ENCODE results near the gene ZEB2.
A peak's percentile ranks its signal among the peaks of the same experiment; 100 is the strongest.

ZEB2 gene

GRCh38 chr2:144470334-144470733 lies 49.6 kb downstream of the ZEB2 start:
- peak; percentile 33 for DNase-seq (ENCODE audit: low spot score)

- no peak for DNase-seq (ENCODE audit: low spot score)
These were observed 50.1 kb downstream of the ZEB2 start for GRCh38 chr2:144469798-144470197.

DNA sequence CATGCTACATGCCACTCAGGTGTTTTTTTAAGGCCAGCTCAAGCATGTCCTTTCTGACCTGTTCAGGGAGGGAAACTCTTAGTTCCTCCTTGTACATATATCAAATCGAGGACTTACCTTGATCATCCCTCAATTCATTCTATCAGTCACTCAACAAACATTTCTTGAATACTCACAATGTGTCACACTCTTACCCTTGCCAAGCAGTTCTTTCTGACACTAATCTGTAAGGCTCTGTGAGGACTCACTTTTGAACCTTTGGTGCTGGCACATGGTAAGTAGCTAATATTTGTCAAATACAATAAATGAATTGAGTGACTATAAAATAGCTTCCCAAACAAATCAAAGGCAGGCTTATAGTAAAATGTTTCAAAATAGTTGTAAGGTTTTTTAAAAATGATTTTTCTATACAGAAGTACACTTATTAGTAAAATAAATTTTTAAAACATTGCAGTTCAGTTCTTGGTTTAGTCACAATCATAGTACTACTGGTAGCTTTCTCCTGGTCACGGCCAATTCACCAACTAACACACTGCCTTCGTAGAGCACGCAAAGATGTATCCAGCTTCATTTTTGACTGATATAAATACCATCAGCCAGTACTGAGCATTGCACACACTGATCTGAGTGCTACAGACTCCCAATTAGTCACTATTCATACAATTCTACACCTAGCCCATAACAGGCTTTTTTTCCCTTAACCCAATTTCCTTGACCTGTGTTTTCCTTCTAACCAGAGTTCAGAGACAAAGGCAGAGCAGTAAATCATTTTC lies 50.9 kb downstream of the ZEB2 start:
- no peak for DNase-seq (ENCODE audit: low spot score)

DNA sequence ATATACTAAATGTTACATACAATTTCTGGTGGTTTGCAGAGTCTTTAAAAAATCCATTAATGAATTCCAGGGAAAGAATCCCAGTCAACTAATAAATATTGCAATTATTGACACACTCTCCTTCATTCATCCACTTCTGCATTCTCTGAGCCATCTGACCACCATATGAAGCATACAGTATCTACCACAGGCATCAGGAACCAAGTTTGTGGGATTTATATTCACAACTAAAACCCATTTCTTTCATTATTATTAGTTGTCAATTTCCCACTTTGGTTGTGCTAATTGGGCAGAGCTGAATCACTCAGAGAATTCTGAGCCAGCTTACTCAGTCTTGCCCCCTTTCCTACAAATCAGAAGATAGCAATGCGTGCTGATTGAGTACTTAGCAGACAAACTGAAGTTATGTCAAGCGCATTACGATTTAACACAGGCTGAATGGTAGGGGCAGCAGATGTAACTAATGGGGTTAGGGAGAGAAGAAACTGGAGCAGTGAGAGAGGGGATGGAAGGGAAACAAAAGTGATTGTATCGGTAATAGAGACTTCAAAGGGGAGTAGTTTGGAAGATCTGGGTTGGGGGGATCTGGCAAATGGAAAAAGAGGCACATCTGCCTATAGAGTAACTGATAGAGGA lies 52.3 kb downstream of the ZEB2 start:
- DNase-seq (ENCODE audit: low spot score) = no peak

DNA sequence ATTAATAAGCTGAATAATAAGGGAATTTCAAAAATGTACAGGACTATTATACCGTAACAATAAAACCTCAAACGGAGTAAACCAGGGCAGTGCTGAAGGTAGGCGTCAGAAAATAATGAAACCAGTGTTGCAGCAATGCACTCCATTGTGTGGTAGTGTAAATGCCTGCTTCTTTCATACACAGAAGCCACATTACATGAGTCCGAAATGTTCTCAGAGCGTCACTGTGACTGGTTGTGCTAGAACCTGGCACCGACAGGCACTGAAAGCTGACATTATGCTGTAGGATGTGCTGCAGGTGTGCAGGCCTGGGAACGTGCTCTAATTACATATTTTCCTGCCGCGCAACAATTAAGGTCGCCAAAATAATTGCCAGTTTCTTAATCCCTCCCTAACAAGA lies 53.3 kb downstream of the ZEB2 start:
- no peak for DNase-seq (ENCODE audit: low spot score)

- no peak for DNase-seq (ENCODE audit: low spot score)
These were observed 54.2 kb downstream of the ZEB2 start for GRCh38 chr2:144465749-144466148.

GRCh38 chr2:144464730-144465129 lies 55.2 kb downstream of the ZEB2 start:
- DNase-seq (ENCODE audit: low spot score) = no peak

GRCh38 chr2:144463266-144463665 lies 56.7 kb downstream of the ZEB2 start:
- no peak for DNase-seq (ENCODE audit: low spot score)

DNA sequence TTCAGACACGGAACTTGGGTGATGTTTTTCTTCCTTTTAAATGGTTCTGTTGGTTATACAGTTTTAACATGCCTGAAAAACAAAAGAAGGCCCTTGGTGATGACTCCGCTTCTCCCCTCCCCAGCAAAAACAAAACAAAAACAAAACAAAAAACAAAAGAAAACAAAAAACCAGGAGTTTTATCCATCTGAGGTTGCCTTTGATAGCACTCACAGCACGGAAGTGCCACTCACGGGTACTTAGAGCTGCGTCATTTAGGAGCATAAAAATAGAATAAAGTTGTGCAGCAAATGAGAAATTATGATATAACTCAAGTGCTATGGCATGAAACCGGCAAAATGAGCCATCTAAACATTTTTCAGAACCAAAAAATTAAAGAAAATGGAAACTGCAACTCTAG lies 57.7 kb downstream of the ZEB2 start:
- no peak for DNase-seq (ENCODE audit: low spot score)

DNA sequence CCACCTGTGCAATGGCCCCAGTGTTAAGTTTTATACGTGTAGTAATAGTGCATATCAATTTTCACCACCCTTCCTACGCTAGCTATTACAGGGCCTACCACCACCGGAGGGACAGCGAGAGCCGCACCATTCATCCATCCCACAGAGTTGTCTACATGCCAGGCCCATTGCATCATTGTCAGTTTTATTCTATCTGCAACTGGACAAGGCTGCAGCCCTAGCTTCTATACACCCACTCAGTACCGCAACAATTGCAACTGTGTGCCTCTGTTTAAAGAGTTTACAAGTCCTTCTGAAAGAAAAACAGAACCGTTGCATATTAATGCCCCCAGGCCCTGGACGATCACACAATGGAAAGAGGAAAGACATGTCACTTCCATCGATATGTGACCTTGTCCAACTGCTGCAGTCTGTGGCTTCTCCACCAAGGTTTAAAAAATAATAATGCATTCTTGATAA lies 58.6 kb downstream of the ZEB2 start:
- DNase-seq (ENCODE audit: low spot score) = peak; percentile 68

GRCh38 chr2:144460727-144461307 lies 59.1 kb downstream of the ZEB2 start:
- no peak for DNase-seq (ENCODE audit: low spot score)

DNA sequence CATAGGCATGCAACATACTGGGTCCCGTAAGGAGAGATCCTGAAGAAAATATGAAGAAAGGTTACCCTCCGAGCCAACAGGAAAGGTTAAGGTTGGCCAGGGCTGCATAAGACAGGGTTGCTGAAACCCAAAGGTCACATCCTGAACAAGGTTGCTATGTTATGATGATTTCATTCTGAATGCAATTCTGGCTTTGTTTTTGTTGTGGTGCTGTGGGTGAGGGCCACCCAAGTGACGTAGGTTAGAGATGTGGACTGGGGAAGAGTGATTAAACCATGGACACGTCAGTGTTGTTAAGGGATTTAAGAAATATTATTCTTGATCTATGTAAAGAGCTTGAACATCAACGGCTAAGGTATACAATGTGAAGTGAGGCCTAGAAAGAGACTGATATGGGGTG lies 60.0 kb downstream of the ZEB2 start:
- no peak for DNase-seq (ENCODE audit: low spot score)

GRCh38 chr2:144459286-144459685 lies 60.6 kb downstream of the ZEB2 start:
- no peak for DNase-seq (ENCODE audit: low spot score)

DNA sequence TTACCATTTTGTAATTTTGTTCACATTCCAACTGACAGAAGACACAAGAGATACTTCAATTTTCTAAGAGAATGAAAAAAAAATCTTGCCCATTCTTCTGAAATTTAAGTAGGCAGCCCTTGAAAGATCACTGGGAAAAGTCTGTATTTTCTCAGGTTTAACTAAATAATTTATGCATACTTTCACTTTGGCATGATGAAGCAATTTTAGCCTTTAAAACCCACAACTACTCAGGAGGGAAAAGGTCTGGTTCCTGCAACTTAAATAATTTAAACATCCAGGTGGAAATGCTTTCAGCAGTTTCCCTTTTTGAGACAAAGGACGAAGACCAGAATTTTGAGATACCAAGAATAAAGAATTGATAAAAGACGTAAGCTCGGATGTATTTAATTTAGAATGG lies 61.4 kb downstream of the ZEB2 start:
- DNase-seq (ENCODE audit: low spot score) = no peak

GRCh38 chr2:144456680-144457079 lies 63.2 kb downstream of the ZEB2 start:
- no peak for DNase-seq (ENCODE audit: low spot score)

DNA sequence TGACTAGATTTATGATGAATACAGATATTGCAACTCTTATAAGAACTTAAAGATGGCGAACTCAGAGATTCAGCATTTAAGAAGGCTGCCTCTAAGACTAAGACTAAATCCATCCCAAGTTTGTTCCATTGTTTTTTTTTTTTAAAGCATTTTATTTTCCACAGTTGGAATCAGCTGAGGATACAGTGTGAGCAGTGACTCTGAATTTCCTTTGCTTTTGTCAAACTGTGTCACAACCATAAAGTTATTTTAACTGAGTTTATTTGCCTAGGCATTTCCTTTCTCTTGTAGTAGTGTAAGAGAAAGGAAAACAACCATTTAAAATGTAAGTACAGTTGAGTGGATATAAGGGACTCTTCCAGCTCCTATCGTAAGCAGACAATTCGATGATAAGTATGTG lies 63.9 kb downstream of the ZEB2 start:
- no peak for DNase-seq (ENCODE audit: low spot score)

DNA sequence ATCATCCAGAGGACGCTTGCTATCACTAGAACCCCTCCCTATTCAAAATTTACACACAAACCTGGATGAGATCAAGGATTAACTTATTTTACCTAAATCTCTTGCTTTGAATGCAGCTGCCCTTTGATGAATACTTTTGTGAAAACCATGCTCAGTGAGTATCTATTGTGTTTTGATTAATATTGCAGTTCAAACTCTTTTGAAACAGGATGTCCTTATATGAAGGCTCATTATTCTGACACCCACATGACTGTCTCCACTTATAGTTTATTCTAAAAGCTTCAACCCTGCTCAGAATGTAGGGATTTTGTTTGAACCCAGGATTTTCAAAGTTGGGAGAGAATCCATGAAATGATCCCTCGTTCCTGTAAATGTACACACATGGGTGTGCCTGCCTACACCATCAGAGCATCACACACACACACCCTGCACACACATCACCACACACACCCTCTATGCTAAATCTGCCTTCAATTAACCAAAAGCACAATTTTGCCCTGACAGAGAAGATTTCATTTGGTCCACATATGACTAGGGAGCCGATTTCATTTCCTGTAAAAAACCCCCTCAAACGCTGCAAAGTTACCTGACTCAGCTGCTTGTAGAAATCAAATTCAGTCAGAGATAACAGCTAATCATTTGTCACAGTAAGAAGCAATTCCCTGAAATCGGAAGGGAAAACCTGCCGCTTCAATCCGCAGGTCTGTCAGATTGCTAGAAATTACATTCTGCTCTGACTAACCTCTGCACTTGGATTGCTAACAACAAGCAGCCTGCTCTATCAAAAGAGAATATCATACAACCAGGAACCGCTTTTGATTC lies 65.2 kb downstream of the ZEB2 start:
- DNase-seq (ENCODE audit: low spot score) = no peak

GRCh38 chr2:144453486-144454158 lies 66.3 kb downstream of the ZEB2 start:
- DNase-seq (ENCODE audit: low spot score) = no peak

DNA sequence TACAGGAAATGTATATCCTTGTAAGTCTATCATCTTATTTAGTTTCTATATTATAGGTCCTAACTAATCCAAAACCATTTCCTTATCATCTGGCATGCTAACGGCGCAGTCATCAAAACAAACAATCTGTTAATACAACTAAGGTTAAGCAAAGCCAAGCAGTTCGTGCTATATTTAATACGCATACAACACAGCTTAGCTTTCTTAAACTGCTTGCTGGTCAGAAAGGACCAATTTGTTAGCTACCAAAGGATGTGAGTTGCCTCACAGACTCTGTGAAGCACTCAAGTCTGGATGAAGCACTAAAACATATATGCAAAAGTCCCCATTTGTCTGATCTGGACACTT lies 67.0 kb downstream of the ZEB2 start:
- no peak for DNase-seq (ENCODE audit: low spot score)

- no peak for DNase-seq (ENCODE audit: low spot score)
These were observed 67.5 kb downstream of the ZEB2 start for GRCh38 chr2:144452169-144452988.

- DNase-seq (ENCODE audit: low spot score) = no peak
These were observed 68.5 kb downstream of the ZEB2 start for GRCh38 chr2:144451443-144451842.
